D341Med (cell line): ENCODE measurements around the gene NMNAT2.
"Not testable (repeated sequence)": the region's sequence is repeated elsewhere in the genome, so short reads cannot be mapped to it uniquely, and the experiment has no call there.

Source experiments
- DNase-seq: peaks from one replicate; pipeline ENCODE4 v3.0.0; 2012; ENCODE audit warnings: low spot score

The NMNAT2 gene

DNA sequence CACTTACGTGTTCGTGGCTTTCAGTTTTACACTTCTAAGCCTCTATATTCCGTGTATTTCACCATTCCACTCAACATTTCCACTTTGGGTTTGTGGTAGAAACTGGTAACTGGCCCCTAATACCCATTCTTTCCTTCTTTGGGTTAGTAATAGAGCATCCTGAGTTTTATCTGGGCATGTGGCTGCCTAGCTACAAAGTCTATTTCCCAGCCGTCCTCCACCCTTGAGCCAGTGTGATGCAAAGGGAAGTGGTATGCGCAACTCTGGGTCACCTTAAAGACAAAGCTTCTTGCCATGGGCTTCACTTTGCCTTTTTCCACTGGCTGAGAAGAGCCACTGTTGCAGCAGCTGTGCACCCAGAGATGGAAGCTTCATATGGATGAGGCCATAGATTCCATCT, 158.3 kb downstream of the NMNAT2 start:
- DNase-seq = no peak

DNA sequence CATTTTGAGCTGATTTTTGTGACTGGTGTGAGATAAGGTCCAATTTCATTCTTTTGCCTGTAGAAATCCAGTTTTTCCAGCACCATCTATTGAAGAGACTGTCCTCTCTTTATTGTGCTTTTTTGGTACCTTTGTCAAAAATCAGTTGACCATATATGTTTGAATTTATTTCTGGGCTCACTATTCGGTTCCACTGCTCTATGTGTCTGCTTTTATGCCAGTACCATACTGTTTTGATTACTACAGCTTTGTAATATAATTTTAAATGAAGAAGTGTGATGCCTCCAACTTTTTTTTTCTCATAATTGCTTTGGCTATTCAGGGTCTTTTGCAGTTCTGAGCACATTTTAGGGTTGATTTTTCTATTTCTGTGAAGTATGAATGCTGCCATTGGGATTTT, 163.1 kb downstream of the NMNAT2 start:
- DNase-seq = no peak

DNA sequence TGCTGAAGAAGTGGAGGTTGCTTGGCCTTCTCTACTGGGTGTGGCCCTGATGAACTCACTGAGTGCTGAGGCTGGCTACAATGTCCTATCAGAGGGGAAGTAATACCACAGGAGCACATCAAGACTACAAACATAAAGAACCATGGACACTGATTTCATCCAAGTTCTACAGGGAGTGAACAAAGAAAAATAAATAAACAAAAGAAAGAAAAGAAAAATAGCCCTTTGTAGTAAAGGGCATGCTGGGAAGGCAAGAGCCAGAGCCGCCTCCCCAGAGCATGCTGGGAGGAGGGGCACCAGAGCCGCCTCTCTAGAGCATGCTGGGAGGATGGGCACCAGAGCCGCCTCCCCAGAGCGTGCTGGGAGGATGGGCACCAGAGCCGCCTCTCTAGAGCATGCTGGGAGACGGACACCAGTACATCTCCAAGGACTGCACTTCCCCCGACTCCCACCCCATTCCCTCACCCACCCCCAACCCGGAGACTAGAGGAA, 166.2 kb downstream of the NMNAT2 start:
- DNase-seq = no peak

DNA sequence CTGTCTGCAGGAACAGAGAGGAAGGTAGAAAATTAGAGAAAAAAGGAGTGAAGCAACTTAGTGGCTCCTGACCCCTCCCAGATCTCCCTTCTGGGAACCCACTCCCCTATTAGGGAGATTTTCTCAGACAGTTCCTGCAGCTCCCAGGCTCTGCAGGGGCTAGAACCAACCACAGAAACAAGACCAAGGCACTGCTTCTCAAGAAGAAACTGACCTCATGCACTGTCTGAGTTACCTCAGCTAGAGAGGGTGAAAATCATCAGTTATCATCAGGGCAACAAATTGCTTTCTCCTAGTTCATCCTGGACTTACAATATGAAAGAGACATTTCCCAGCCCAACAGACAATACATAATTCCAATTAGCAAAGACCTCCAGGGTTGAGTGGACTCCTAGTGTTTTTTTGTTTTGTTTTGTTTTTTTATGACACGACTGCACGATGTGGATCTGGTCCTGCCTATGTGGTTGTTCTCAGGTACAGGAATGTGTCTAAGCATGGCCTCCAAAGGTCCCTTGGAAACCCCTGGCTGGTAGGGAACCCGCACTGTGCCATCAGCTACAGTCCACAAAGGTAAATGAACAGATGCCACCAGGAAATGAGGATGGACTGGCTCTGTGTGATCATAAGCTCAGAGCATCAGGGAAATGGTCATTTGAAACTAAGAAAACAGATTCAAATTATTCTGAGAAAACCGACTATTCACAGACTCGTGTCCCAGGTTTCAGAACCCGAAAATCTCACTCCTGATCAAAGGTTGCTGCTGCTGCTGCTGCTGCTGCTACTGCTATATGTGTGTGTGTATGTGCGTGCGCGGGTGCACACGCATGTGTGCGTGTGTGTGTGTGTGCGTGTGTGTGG, 166.8 kb downstream of the NMNAT2 start:
- no peak for DNase-seq

DNA sequence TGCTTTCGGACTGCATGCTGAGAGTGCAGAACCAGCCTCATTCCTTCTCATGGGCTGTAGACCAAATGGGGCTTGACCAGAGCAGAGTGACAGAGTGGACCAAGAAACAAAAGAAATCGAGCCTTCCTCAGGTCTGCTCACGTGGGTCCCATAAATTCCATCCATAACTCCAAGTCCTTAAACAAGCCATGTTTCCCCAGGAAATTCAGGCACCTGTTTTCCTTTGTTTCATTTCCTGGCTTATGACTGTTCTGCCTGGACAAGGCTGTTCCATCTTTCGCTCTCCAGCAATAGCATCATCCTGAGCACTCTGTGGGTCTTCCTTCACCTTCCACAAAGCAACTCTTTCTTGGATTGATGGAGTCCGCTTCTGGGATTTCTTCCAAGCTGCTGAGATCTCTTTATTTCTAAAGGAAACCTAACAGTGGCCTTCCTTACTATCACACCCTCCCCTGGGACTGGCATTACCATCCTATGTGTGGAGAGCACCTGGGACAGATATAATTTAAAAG, 168.2 kb downstream of the NMNAT2 start:
- DNase-seq = no peak

DNA sequence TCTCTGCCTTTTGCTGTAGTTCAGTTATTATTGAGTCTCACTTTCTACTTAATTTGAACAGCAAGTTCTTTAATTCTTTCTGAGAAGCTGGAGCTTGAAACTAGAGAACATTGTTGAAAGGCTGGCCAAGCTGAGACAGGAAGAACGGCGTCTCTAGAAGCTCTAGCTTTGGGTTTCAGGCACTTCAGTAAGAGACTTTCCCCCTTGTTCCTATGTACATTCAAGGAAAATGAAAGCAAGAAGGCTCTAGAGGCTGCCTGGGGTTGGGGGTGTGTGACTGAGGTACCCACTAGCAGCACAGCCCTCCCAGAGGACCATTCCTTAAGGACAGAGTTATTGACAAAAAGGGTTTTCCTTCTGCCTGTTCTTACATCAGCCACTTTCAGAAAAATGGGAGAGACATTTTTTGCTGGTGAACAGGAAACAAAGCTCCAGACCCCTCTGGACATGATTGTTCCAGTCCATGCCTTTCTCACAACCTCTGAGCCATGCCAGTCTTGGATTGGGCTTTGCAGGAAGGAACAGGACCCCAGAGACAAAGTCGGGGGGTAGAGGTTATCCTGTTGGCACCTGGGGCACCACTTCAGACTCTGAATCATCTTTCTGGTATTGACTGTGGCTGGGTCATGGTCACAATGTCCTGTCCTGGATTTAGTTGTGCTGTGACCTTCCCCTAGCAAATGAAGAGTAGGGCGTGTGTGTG, 169.0 kb downstream of the NMNAT2 start:
- no peak for DNase-seq

DNA sequence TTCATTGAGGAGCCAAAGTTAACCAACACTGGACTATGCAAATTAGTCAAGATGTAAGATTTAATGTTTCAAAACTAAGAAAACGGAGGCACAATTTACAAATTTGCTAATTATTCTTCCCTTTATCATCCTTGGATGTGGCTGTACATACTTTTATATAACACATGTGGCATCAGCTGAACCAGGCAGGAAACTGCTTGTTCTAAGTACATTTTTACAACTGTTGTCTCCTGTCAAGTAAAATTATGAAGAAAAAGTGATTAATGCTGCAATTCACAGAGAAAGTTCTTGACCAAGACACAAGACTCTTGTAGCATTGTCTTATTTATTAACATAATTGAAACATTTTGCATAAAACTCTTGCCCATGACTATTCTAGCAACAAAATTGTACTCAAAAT, 170.2 kb downstream of the NMNAT2 start:
- DNase-seq = no peak

DNA sequence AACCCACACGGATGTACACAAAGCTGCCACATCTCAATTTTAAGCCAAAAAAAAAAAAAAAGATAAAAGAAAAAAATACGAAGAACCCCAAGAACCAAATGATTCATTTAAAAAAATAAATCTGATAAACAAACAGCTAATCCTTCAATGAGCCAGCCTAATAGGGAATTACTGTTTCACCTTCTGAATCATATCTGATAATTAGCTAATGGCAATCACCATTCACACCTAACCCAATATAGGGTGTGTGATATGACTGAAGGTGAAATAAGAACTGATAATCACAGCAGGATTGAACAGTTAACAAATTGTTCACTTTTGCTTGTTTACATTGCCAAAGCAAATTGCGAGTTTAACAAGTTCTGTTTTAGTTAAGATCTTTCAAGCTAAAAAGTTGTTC, 170.7 kb downstream of the NMNAT2 start:
- no peak for DNase-seq

DNA sequence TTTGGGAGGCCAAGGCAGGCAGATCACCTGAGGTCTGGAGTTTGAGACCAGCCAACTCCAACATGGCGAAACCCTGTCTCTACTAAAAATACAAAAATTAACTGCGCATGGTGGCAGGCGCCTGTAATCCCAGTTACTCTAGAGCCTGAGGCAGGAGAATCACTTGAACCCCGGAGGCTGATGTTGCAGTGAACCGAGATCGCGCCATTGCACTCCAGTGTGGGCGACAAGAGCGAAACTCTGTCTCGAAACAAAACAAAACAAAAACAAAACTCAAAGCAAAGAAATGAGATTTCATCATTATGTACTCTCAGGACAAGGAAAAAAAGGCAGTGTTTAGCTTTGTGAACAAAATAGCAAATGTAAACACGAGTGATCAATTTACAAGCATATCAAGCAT, 171.1 kb downstream of the NMNAT2 start:
- DNase-seq = no peak

DNA sequence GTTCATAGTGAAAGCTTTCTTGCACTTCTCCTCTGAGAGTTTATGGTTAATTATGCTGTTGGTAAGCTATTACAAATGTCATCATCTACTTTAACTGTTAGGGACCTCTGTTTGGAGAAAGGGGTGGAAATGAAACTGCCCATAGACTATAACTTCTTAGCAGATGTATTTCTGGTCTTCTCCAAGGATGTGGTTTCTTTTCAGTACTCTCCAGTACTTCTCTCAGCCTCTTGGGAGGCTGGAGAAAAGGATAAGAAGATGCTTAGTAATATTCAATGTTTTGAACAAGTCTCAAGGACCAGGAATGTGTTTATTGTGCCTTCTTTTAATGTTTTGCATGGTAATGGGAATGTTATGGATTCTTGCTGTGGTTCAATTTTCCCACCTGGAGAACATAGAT, 171.7 kb downstream of the NMNAT2 start:
- no peak for DNase-seq

DNA sequence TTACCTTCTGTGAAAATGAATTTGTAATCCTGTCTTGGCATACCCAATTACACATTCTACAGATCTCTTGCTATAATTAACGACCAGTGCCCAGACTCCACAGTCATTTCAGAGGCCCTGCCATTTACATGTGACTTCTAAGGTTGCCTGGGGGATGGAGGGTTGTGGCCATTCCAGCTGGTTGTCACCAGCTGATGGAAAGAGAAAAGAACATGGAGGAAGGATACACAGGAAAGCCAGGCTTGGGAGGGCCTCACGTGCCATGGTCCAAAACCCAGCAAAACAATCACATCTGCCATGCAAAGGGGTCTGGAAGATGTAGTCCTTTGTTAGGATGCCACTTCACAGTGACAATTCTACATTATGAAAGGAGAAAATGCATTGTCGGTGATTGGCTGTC, 172.8 kb downstream of the NMNAT2 start:
- no peak for DNase-seq

DNA sequence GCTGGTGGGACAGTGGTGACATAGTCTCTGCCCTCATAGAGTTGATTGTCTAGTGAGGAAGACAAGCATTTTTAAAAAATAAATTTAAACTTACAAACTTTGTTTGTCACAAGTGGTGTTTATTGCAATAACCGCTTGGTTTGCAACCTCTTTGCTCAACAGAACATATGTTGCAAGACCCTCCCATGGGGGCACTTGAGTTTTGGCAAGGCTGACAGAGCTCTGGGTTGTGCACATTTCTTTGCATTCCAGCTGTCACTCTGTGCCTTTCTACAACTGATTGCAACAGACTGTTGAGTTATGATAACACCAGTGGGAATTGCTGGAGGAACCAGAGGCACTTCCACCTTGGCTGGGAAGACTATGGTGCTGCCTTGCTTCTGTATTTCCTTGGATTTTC, 173.7 kb downstream of the NMNAT2 start:
- no peak for DNase-seq

DNA sequence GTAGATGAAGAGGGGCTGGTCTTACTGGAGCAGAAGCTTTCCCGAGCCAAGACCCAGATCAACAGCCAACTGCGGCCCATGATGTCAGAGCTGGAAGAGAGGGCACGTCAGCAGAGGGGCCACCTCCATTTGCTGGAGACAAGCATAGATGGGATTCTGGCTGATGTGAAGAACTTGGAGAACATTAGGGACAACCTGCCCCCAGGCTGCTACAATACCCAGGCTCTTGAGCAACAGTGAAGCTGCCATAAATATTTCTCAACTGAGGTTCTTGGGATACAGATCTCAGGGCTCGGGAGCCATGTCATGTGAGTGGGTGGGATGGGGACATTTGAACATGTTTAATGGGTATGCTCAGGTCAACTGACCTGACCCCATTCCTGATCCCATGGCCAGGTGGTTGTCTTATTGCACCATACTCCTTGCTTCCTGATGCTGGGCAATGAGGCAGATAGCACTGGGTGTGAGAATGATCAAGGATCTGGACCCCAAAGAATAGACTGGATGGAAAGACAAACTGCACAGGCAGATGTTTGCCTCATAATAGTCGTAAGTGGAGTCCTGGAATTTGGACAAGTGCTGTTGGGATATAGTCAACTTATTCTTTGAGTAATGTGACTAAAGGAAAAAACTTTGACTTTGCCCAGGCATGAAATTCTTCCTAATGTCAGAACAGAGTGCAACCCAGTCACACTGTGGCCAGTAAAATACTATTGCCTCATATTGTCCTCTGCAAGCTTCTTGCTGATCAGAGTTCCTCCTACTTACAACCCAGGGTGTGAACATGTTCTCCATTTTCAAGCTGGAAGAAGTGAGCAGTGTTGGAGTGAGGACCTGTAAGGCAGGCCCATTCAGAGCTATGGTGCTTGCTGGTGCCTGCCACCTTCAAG, 174.8 kb downstream of the NMNAT2 start:
- DNase-seq = no peak

DNA sequence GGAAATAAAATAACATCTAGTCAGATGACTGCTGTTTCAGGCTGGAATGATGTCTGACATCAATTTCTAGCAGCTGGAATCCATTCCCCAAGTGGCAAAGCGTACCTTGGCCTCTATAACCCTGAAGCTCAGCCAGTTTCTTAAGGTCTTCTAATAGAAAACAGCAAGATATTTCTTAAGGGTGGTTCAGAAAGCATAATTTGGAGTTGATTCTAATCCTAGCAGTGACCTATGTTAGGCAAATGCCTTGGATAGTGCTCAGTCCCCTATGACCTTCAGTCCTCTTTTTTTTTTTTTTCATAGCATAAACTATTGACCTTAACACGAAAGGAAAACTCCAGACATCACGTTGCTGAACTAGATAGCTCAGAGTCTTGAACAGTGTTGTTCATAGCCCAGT, 175.6 kb downstream of the NMNAT2 start:
- no peak for DNase-seq

DNA sequence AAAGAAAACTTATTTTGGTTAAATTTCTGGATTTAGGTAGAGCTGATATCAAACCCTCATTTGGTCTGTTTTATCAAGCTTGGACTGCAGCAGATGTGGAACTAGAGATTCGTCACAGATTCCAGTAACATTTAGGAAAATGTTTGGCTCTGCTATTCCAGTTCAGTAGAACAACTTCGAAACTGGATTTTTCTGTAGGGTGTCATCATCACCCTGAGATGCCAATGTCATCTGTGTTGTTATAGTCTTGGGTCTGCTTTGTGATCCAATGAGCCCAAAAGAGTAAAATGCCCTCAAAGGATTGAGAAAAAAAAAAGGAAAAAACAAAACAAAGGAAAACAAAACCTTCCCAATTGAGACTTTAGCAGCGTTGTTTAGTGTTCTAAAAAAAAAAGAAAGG, 176.7 kb downstream of the NMNAT2 start:
- DNase-seq = no peak

DNA sequence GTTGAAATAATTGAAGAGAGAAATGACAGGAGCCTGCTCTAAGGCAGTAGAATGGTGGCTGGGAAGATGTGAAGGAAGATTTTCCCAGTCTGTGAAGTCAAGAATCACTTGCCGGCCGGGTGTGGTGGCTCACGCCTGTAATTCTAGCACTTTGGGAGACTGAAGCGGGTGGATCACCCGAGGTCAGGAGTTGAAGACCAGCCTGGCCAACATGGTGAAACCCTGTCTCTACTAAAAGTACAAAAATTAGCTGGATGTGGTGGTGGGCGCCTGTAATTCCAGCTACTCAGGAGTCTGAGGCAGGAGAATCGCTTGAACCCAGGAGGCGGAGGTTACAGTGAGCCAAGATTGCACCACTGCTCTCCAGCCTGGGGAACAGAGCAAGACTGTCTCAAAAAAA, 177.3 kb downstream of the NMNAT2 start:
- DNase-seq = not testable (repeated sequence)

DNA sequence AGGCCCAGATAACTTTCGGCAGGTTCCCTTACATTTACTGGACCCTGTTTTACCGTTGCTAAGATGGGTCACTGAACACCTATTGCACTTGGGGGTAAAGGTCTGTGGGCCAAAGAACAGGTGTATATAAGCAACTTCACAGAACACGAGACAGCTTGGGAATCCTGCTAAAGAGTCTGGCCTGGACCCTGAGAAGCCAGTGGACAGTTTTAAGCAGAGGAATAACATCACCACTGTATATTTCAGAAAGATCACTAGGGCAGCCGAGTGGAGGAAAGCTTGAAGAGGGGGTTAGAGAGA, 177.7 kb downstream of the NMNAT2 start:
- DNase-seq = no peak

DNA sequence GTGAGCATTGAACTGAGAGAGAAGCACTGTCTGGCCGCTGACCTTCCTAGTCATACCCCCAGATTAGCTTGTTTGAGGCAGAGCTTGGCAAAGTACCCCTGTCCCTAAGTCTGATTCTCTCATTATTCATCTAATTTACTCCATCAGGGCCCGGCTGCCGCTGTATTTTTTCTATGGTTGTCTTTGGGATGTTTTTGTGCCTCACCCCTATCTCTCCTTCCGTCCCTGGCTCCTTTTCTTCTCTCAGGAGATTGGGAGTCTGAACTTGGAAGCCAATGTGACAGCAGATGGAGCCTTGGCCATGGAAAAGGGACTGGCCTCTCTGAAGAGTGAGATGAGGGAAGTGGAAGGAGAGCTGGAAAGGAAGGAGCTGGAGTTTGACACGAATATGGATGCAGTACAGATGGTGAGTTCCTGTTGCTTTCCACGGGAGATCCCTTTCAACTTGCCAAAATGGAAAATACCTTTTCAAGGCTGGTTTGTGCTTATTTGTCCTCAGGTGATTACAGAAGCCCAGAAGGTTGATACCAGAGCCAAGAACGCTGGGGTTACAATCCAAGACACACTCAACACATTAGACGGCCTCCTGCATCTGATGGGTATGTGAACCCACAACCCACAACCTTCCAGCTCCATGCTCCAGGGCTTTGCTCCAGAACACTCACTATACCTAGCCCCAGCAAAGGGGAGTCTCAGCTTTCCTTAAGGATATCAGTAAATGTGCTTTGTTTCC, 178.2 kb downstream of the NMNAT2 start:
- DNase-seq = no peak

DNA sequence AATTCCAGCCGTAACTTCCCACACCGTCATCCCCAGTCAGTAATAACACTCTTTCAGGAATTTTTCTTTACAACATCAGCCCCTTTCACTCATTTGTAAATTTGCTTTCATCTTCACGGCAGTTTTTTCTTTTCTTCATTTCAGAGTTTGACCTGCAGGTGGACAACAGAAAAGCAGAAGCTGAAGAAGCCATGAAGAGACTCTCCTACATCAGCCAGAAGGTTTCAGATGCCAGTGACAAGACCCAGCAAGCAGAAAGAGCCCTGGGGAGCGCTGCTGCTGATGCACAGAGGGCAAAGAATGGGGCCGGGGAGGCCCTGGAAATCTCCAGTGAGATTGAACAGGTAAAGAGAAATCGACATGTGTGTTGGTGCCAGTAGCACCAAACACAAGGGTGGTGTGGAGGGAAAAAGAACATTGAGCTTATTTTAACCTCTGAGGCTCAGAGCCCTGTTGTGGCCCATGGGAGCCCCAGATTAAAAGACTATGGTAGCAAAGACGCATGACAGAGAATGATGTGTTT, 178.9 kb downstream of the NMNAT2 start:
- no peak for DNase-seq

DNA sequence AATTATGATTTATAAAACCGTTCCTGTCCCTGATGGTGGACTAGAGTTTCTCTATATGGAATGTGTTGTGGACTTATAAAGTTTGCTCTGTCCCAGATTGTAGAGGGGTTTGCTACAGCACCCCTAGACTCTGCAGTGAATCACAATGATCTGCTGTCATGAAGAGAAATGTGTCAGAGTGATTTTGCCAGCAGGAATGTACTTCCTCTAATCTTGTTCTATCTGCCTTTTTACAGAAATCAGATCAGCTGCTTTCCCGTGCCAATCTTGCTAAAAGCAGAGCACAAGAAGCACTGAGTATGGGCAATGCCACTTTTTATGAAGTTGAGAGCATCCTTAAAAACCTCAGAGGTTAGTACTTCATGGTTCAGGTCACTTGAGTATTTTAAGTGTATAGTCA, 180.1 kb downstream of the NMNAT2 start:
- DNase-seq = no peak

DNA sequence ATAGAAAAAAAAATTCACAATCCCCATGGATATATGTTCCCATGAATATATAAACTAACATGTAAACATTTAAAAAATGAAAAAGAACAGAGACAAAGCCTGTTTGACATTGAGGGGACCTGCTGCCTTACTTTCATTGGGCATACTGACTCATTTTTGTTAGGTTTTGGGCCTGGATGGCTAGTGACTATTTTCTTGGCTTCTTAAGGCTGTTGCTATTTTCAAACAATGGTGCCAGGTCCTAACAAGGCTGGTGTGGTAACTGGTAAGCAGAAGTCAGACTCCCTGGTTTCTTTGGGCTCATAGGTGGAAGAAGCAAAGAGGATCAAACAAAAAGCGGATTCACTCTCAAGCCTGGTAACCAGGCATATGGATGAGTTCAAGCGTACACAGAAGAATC, 181.1 kb downstream of the NMNAT2 start:
- DNase-seq = no peak
